Naive B cell (primary cell): ENCODE data around the gene UBE2D4. TPM values are rescaled to one million over a fixed set of nuclear protein-coding genes. Genes with fewer than 3 reads are reported as not detected.
"Not testable (repeated sequence)": the region's sequence is repeated elsewhere in the genome, so short reads cannot be mapped to it uniquely, and the experiment has no call there.

Experiments
- ATAC-seq, 2 donors: fragments of 150-1000 bp; cut with Tn5 transposase; 2 replicates each; pipeline ENCODE4 v1.10.0; 2021; ENCODE audit warnings: low read depth in 2 of 2, mild to moderate bottlenecking in 2 of 2, moderate library complexity in 2 of 2
- DNase-seq: peaks from one replicate; pipeline ENCODE4 v3.0.0; 2022
- H3K27ac Mint-ChIP-seq, 6 donors: one replicate each; pipeline ENCODE4 v1.8.0; 2020 to 2022; ENCODE audit warnings: mild to moderate bottlenecking in 6 of 6, mixed read lengths in 6 of 6, moderate library complexity in 5 of 6, inconsistent platforms in 2 of 6
- H3K27me3 Mint-ChIP-seq, 3 donors: one replicate each; pipeline ENCODE4 v1.8.0; 2021 to 2022; ENCODE audit warnings: mixed read lengths in 3 of 3, mild to moderate bottlenecking in 1 of 3
- H3K36me3 Mint-ChIP-seq, 2 donors: one replicate each; pipeline ENCODE4 v1.8.0; 2020 to 2022; ENCODE audit warnings: mixed read lengths in 2 of 2, inconsistent platforms in 1 of 2, mild to moderate bottlenecking in 1 of 2
- H3K4me1 Mint-ChIP-seq, 3 donors: one replicate each; pipeline ENCODE4 v1.8.0; 2020 to 2022; ENCODE audit warnings: mixed read lengths in 3 of 3, inconsistent platforms in 1 of 3, mild to moderate bottlenecking in 1 of 3, moderate library complexity in 1 of 3
- H3K4me3 Mint-ChIP-seq, 8 donors: one replicate each; pipeline ENCODE4 v1.8.0; 2020 to 2022; ENCODE audit warnings: mild to moderate bottlenecking in 8 of 8, mixed read lengths in 8 of 8, moderate library complexity in 8 of 8, inconsistent platforms in 2 of 8
- H3K9me3 Mint-ChIP-seq, 7 donors: one replicate each; pipeline ENCODE4 v1.8.0; 2020 to 2022; ENCODE audit warnings: mixed read lengths in 7 of 7, mild to moderate bottlenecking in 5 of 7, inconsistent platforms in 2 of 7, moderate library complexity in 1 of 7
- polyA plus RNA-seq, 6 donors: library from polyadenylated mRNA; unstranded; fragments of 300-500 nt; fragmentation: Illumina TruSeq; gene quantifications; one replicate each; pipeline ENCODE4 v1.2.3, GENCODE V29; 2021; ENCODE audit warnings: low read depth in 6 of 6

Gene UBE2D4
- polyA plus RNA-seq, 6 donors from 2014 or later, result 7.8 to 20.8 (median 11.1) TPM

DNA sequence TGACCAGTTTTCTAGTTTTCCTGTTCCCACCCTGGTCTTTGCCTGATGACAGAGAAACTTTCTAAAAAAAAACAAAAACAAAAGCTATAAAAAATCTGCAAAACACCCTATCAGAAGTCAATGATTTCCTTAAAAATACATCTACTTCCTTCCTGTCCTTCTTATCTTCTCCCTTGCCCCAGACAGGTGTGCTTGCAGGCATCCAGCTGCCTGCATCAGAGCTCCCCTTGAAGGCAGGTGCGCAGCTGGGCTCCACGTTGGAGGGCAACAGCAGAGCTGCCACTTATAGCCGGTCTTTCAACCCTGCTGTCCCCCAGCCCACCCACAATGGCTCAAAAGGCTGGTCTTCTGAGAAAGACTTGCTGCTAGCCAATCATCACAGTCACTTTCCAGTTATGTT, 29.8 kb downstream of the UBE2D4 start:
- Mint-ChIP-seq H3K27me3 (no peaks in the 10 kb centered on the region), H3K4me1 (peaks cover 0 to 6% (median 4%) of the 10 kb centered on the region in 3 donors), H3K9me3 (peaks cover 0 to 8% (median 0%) of the 10 kb centered on the region in 7 donors), H3K36me3 (peaks cover 15 to 19% of the 10 kb centered on the region in 2 donors), H3K27ac (peak overlapping the region in 1 of 6 donors; percentile 50), H3K4me3 (no peak overlapping the region)
- ATAC-seq, result no peak
- DNase-seq, result no peak

DNA sequence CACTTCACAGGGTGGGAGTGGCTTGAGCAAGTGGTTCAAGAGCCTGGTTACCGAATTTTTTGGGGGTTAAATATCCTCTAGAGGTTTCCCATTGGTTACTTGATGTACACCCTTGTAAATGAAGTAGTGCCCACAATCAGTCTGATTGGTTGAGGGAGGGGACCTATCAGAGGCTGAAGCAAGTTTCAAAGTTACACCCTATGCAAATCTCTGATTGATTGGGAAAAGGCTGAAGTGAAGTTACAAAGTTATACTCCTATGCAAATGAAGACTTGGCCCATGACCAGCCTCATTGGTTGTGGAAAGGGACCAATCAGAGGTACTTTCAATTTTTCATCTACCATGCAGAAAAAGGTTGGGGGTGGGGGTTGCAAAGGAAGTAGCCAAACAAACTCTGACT, 34.7 kb downstream of the UBE2D4 start:
- Mint-ChIP-seq H3K36me3 (peaks cover 0 to 2% of the 10 kb centered on the region in 2 donors), H3K27ac (peak overlapping the region in 1 of 6 donors; percentile 12), H3K9me3 (peaks cover 0 to 8% (median 0%) of the 10 kb centered on the region in 7 donors), H3K27me3 (no peaks in the 10 kb centered on the region), H3K4me1 (peaks cover 0 to 3% (median 2%) of the 10 kb centered on the region in 3 donors), H3K4me3 (no peak overlapping the region)
- DNase-seq (no peak), ATAC-seq (no peak)

DNA sequence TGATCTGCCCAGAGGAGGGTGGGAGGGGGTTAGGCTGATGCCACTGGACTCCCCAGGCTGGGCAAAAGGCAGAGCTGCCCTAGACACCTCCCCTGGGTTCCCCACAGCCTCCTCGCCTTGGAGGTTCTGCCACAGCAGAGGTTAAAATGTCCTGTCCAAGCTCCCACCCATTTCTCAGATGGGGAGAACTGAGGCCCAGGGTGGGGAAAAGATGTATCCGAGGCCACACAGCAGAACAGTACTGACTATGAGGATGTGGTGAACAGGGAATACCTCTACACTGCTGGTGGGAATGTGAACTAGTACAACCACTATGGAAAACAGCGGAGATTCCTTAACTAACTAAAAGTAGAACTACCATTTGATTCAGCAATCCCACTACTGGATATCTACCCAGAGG, 40.2 kb downstream of the UBE2D4 start:
- not testable (repeated sequence) for ATAC-seq, H3K36me3 Mint-ChIP-seq, H3K27ac Mint-ChIP-seq, H3K9me3 Mint-ChIP-seq, H3K27me3 Mint-ChIP-seq, DNase-seq, H3K4me1 Mint-ChIP-seq
- peak overlapping the region in 1 of 8 donors; percentile 9 for H3K4me3 Mint-ChIP-seq

DNA sequence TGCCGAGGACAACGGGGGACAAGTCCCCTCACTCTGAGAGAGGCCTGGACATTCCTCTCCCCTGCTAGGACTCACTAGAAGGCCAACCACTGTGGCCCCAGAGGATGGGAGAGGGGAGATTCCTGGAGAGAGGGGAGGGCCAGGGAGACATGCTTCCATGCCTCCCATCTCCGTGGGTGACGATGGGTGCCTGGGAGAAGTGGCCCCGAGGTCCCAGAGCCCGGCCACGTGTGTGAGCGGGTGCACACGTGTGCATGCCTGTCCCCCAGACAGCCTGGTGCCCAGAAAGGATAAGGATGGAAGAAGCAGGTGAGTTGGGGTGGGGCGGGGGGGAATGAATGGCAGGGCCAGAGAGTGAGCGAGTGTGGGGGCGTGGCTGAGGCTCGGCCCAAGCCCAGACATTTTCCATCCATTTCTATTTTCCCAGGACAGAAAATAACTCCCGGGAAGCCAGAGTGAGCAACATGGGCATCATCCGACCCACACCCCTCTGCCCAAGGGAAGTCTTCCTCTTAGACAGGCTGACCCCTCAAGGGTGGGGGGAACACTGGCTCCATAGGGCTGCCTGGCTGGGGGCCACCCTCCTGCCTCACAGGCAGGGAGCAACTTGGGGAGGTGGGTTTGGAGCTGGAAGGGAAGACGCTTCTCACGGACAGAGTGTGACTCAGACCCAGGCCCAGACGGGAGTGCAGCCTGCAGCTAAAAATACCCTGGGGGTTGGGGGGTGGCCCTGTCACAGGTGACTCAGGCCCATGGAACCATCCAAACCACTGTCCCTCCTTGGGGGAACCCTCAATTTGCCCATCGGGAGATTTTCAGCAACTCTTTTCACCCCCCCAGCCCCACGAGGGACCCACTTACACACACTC, 42.2 kb downstream of the UBE2D4 start:
- not testable (repeated sequence) for H3K4me1 Mint-ChIP-seq

DNA sequence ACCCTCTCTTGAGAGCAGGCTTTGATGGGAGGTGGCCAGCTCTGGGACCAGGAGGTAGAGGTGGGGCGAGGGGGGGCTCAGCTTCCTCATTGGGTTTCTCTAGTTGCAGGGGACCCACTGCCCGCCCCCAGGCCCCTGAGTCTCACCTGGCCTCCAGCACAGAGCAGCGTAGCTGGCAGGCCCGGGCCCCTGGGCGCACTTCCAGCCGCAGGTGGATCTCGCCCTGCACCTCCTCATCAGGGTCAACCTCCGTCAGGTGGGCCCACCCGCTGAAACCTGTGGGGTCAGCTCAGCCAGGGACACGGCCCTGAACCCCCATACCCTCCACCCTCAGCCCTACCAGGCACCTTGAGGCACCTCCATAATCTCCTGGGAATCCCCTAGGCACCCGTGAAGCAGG, 43.4 kb downstream of the UBE2D4 start:
- not testable (repeated sequence) for H3K27ac Mint-ChIP-seq, DNase-seq, H3K4me1 Mint-ChIP-seq, H3K4me3 Mint-ChIP-seq, H3K9me3 Mint-ChIP-seq, ATAC-seq, H3K27me3 Mint-ChIP-seq, H3K36me3 Mint-ChIP-seq

More for the DNA sequence above, 42.2 kb downstream of the UBE2D4 start:
- not testable (repeated sequence) for H3K27me3 Mint-ChIP-seq, H3K36me3 Mint-ChIP-seq, H3K27ac Mint-ChIP-seq, H3K4me3 Mint-ChIP-seq, DNase-seq, ATAC-seq, H3K9me3 Mint-ChIP-seq

- not testable (repeated sequence) for H3K4me3 Mint-ChIP-seq, H3K4me1 Mint-ChIP-seq, H3K27me3 Mint-ChIP-seq, ATAC-seq, H3K36me3 Mint-ChIP-seq, H3K9me3 Mint-ChIP-seq, DNase-seq
- peak overlapping the region in 1 of 6 donors; percentile 67 for H3K27ac Mint-ChIP-seq
These were observed 44.5 kb downstream of the UBE2D4 start for GRCh38 chr7:43970698-43971097.

- not testable (repeated sequence) for DNase-seq, H3K4me1 Mint-ChIP-seq, H3K9me3 Mint-ChIP-seq, H3K4me3 Mint-ChIP-seq, H3K27me3 Mint-ChIP-seq, H3K36me3 Mint-ChIP-seq, ATAC-seq, H3K27ac Mint-ChIP-seq
These were observed 47.9 kb downstream of the UBE2D4 start for GRCh38 chr7:43974033-43974573.

DNA sequence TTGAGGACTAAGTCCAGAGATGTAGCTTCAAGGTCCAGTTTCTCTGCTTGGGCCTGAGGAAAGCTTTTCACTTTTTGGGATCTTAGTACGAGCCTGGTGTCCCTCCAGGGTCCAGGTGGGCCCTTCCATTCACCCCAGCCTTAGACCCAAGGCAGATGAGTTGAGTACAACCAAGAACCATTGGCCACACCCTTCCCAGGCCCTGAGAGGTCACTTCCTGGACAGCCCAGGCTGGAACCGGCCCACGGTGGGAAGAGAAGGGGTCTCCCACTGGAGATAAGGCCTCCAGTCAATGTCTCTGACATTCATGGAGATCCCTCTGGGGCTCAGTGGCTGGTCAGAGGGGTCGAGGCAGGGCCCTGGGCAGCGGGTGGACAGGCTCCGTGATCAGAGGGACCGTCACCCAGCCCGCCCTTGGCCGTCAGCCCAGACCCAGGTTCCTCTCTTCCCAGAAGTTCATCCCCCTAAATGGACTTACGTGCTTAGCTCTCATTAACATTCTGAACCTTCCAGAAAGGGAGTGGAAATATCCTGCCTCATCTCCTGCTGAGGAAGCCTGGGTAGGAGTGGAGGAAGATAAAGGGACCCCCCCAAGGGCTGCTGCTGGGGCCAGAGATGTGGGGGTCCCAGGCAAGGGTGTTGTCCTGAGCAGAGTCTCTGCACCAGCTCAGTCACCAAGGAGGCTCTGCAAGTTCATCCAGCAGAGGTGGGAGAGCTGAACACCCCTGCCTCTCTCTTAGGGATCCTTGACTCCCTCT, 48.7 kb downstream of the UBE2D4 start:
- not testable (repeated sequence) for H3K27me3 Mint-ChIP-seq, ATAC-seq, H3K27ac Mint-ChIP-seq, H3K4me3 Mint-ChIP-seq, H3K9me3 Mint-ChIP-seq, H3K4me1 Mint-ChIP-seq, H3K36me3 Mint-ChIP-seq, DNase-seq

DNA sequence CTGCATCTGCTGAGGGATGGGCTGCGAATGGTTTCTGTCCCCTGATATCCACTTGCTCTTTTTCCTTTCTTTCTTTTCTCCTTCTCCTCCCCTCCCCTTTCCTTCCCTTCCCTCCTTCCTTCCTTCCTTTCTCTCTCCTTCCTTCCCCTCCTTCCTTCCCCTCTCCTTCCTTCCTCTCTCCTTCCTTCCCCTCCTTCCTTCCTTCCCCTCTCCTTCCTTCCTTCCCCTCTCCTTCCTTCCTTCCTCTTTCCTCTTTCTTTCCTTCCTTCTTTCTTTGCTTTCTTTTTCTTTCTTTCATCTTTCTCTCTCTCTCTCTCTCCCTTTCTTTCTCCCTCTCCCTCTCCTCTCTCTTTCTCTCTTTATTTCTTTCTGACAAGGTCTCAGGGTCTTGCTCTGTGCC, 51.3 kb downstream of the UBE2D4 start:
- H3K4me3 Mint-ChIP-seq, result no peak overlapping the region
- H3K27ac Mint-ChIP-seq, result peak overlapping the region in 1 of 6 donors; percentile 83
- DNase-seq, result no peak
- H3K4me1 Mint-ChIP-seq, result peaks cover 0 to 4% (median 2%) of the 10 kb centered on the region in 3 donors
- ATAC-seq, result no peak
- no peaks in the 10 kb centered on the region for H3K36me3 Mint-ChIP-seq
- peaks cover 0 to 2% (median 0%) of the 10 kb centered on the region in 7 donors for H3K9me3 Mint-ChIP-seq
- no peaks in the 10 kb centered on the region for H3K27me3 Mint-ChIP-seq

DNA sequence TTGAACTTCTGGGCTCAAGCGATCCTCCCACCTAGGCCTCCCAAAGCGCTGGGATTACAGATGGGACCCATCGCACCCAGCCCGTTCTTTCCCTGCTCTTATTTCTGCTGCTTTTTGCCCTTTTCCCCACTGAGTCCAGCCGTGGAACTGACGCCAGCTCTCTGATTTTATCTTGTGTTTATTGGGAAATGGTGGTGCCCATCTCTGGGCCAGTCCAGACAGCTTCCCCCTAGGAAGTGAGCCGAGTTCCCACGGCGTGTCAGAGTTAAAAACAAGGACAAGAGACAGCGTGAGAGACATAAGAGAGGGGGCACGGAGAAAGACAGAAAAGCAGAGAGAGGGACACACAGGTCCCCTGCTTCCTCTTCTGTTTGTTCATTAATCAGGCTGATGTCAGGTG, 51.9 kb downstream of the UBE2D4 start:
- not testable (repeated sequence) for H3K4me1 Mint-ChIP-seq, H3K27me3 Mint-ChIP-seq, H3K9me3 Mint-ChIP-seq, H3K27ac Mint-ChIP-seq, ATAC-seq, DNase-seq, H3K4me3 Mint-ChIP-seq, H3K36me3 Mint-ChIP-seq

- not testable (repeated sequence) for DNase-seq, H3K4me1 Mint-ChIP-seq, H3K4me3 Mint-ChIP-seq, H3K9me3 Mint-ChIP-seq, ATAC-seq, H3K27ac Mint-ChIP-seq, H3K27me3 Mint-ChIP-seq, H3K36me3 Mint-ChIP-seq
These were observed 56.6 kb downstream of the UBE2D4 start for GRCh38 chr7:43982848-43983247.

DNA sequence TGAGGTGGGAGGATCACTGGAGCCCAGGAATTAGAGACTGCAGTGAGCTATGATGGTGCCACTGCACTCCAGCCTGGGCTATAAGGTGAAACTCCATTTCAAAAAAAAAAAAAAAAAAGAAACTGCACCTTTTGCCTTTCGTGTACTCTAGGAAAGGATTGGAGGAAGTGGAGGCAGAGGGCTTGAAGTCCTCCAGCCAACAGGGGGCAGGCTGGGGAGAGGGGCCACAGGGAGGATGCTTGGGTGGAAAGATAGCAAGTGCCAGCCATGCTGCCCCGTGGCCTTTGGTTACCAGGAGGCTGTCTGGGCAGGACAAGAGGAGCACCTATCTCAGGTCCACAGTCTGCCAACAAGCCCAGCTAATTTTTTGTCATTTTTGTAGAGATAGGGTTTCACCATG, 57.5 kb downstream of the UBE2D4 start:
- H3K27ac Mint-ChIP-seq, H3K4me1 Mint-ChIP-seq, DNase-seq, H3K27me3 Mint-ChIP-seq, ATAC-seq, H3K36me3 Mint-ChIP-seq, H3K9me3 Mint-ChIP-seq, H3K4me3 Mint-ChIP-seq: not testable (repeated sequence)

- H3K9me3 Mint-ChIP-seq, H3K27me3 Mint-ChIP-seq, H3K4me1 Mint-ChIP-seq, H3K36me3 Mint-ChIP-seq: not testable (repeated sequence)
- Mint-ChIP-seq H3K4me3 (peak overlapping the region in 5 of 8 donors; percentile 62 to 83 (median 65)), H3K27ac (peak overlapping the region in 2 of 6 donors; percentile 56 to 59)
- DNase-seq, result peak; percentile 24
- peak; percentile 70 to 85 for ATAC-seq
These were observed 59.9 kb downstream of the UBE2D4 start for GRCh38 chr7:43985904-43986864.
